SK-N-MC (cell line): ENCODE results near the gene FBXL16.

ENCODE experiments used
- EZH2 ChIP-seq: fragments of 200-600 bp; sonication (generic); IDR thresholded peaks from one replicate; pipeline ENCODE4 v1.6.1; 2017; ENCODE audit warnings: antibody characterized with exemption
- FOXP2 ChIP-seq: optimal IDR thresholded peaks from 2 replicates; pipeline ENCODE3; 2011; ENCODE audit warnings: mild to moderate bottlenecking, moderate library complexity; ENCODE audit not compliant: insufficient read depth; ENCODE audit errors: extremely low read length, control extremely low read depth
- POLR2AphosphoS5 ChIP-seq: IDR thresholded peaks from 2 replicates; pipeline ENCODE4 v1.6.1; 2012; ENCODE audit warnings: mild to moderate bottlenecking, low read depth, low read length, borderline replicate concordance

- no peak for TF ChIP-seq POLR2AphosphoS5
- TF ChIP-seq EZH2, result no peak
- TF ChIP-seq FOXP2, result no peak
These were observed 14.3 kb upstream of the FBXL16 start for GRCh38 chr16:719815-720446.
